HEK293 (cell line): ENCODE results near the gene VPS51.

Experiments used
- CTCF ChIA-PET: fragments of 350-600 bp; formaldehyde crosslinking; extraction: SDS; loops from one replicate; lab custom pipeline; 2021; ENCODE audit warnings: antibody characterized with exemption; lab: Yijun Ruan, JAX
- POLR2A ChIA-PET: fragments of 300-600 bp; formaldehyde crosslinking; extraction: SDS; loops from one replicate; lab custom pipeline; 2020; ENCODE audit warnings: antibody characterized with exemption, inconsistent platforms; lab: Yijun Ruan, JAX
- H3K27ac ChIP-seq: fragments of 200-500 bp; sonication (Bioruptor generic); 2 replicates; pipeline ENCODE4 v1.5.1; 2014; ENCODE audit warnings: low read depth, low read length, control low read depth, inconsistent platforms; ENCODE audit errors: extremely low read depth
- H3K36me3 ChIP-seq, 2 experiments: fragments of 200-500 bp in 1 of 2; sonication (Bioruptor generic) in 1 of 2; 1 replicate in 1 of 2; 2 replicates in 1 of 2; pipeline ENCODE4 v1.5.1; 2014 to 2017; ENCODE audit warnings: inconsistent platforms in 2 of 2, low read length in 2 of 2; ENCODE audit not compliant: control insufficient read depth in 2 of 2, insufficient read depth in 1 of 2
- H3K4me1 ChIP-seq: fragments of 200-500 bp; sonication (Bioruptor generic); 2 replicates; pipeline ENCODE4 v1.5.1; 2014; ENCODE audit warnings: mild to moderate bottlenecking, low read length, inconsistent platforms; ENCODE audit not compliant: control insufficient read depth, insufficient read depth
- H3K4me3 ChIP-seq: 2 replicates; pipeline ENCODE4 v1.5.1; 2011; ENCODE audit warnings: low read depth, mild to moderate bottlenecking, control low read depth, low read length, moderate library complexity
- H3K9me3 ChIP-seq: fragments of 200-500 bp; sonication (Bioruptor generic); 2 replicates; pipeline ENCODE4 v1.5.1; 2014; ENCODE audit warnings: low read depth, low read length, inconsistent platforms; ENCODE audit not compliant: control insufficient read depth, insufficient read depth
- HIC1 ChIP-seq: fragments of 450-650 bp; formaldehyde crosslinking; IDR thresholded peaks from 2 replicates; pipeline ENCODE4 v1.5.1; 2016; ENCODE audit warnings: missing biosample characterization, missing genetic modification characterization
- PRDM1 ChIP-seq: fragments of 450-650 bp; formaldehyde crosslinking; IDR thresholded peaks from 2 replicates; pipeline ENCODE4; 2016; ENCODE audit warnings: missing biosample characterization, missing genetic modification characterization
- SALL2 ChIP-seq: fragments of 450-650 bp; formaldehyde crosslinking; IDR thresholded peaks from 2 replicates; pipeline ENCODE4 v1.5.0; 2017; ENCODE audit warnings: missing biosample characterization, mild to moderate bottlenecking, missing genetic modification characterization, borderline replicate concordance
- ZBTB49 ChIP-seq: fragments of 450-650 bp; formaldehyde crosslinking; IDR thresholded peaks from 2 replicates; pipeline ENCODE4 v1.5.1; 2016; ENCODE audit warnings: missing biosample characterization, missing genetic modification characterization, low read depth
- ZNF18 ChIP-seq: fragments of 450-650 bp; formaldehyde crosslinking; IDR thresholded peaks from 2 replicates; pipeline ENCODE4 v1.5.1; 2016; ENCODE audit warnings: missing biosample characterization, missing genetic modification characterization
- ZNF433 ChIP-seq: fragments of 450-650 bp; formaldehyde crosslinking; IDR thresholded peaks from 2 replicates; pipeline ENCODE4 v1.5.1; 2016; ENCODE audit warnings: missing biosample characterization, missing genetic modification characterization, low read depth
- ZNF449 ChIP-seq: fragments of 450-650 bp; formaldehyde crosslinking; IDR thresholded peaks from 2 replicates; pipeline ENCODE4 v1.5.1; 2017; ENCODE audit warnings: missing biosample characterization, mild to moderate bottlenecking, missing genetic modification characterization, moderate library complexity
- ZNF521 ChIP-seq: fragments of 450-650 bp; formaldehyde crosslinking; IDR thresholded peaks from 2 replicates; pipeline ENCODE4 v1.5.1; 2017; ENCODE audit warnings: missing biosample characterization, mild to moderate bottlenecking, missing genetic modification characterization
- ZNF555 ChIP-seq: fragments of 450-650 bp; formaldehyde crosslinking; conservative IDR thresholded peaks from 2 replicates; pipeline ENCODE4 v1.5.1; 2017; ENCODE audit warnings: missing biosample characterization, mild to moderate bottlenecking, missing genetic modification characterization, inconsistent platforms
- ZNF629 ChIP-seq: fragments of 450-650 bp; formaldehyde crosslinking; IDR thresholded peaks from 2 replicates; pipeline ENCODE4 v1.5.1; 2017; ENCODE audit warnings: missing biosample characterization, missing genetic modification characterization
- ZNF76 ChIP-seq: fragments of 450-650 bp; formaldehyde crosslinking; IDR thresholded peaks from 2 replicates; pipeline ENCODE4; 2016; ENCODE audit warnings: low read depth, missing biosample characterization, missing genetic modification characterization, borderline replicate concordance
- ZNF768 ChIP-seq: fragments of 450-650 bp; formaldehyde crosslinking; IDR thresholded peaks from 2 replicates; pipeline ENCODE4 v1.5.1; 2018; ENCODE audit warnings: missing biosample characterization, mild to moderate bottlenecking, missing genetic modification characterization
- ZNF776 ChIP-seq: fragments of 450-650 bp; formaldehyde crosslinking; IDR thresholded peaks from 2 replicates; pipeline ENCODE4 v1.5.0; 2017; ENCODE audit warnings: missing biosample characterization, missing genetic modification characterization, borderline replicate concordance

VPS51 gene

GRCh38 chr11:65152122-65152521 is 56.1 kb downstream of the VPS51 start (continued):
- TF ChIP-seq ZNF768 (tag by site-specific recombination): no peak

- H3K27ac ChIP-seq: no peak overlapping the region
- ChIA-PET POLR2A (no interaction called here), CTCF (interaction anchor here (0.7 kb wide), 1 partner anchor 802 kb away, joined by 3 read pairs; no protein-coding TSS in a partner anchor)
- TF ChIP-seq ZNF629 (tag by site-specific recombination) (no peak), ZNF521 (tag by site-specific recombination) (no peak)
- no peaks in the 10 kb centered on the region for H3K36me3 ChIP-seq
- H3K9me3 ChIP-seq: no peaks in the 10 kb centered on the region
- H3K4me1 ChIP-seq: no peaks in the 10 kb centered on the region
- no peak overlapping the region for H3K4me3 ChIP-seq
Measured at GRCh38 chr11:65156256-65156655, 60.2 kb downstream of the VPS51 start.

- no peak overlapping the region for H3K4me3 ChIP-seq
- CTCF ChIA-PET: interaction anchor here (0.7 kb wide), 1 partner anchor 803 kb away, joined by 3 read pairs; no protein-coding TSS in a partner anchor
- H3K4me1 ChIP-seq: no peaks in the 10 kb centered on the region
- H3K36me3 ChIP-seq: no peaks in the 10 kb centered on the region
- TF ChIP-seq ZNF18 (tag by site-specific recombination) (no peak), ZNF555 (no peak), SALL2 (no peak), PRDM1 (tag by site-specific recombination) (no peak)
- POLR2A ChIA-PET: no interaction called here
- no peaks in the 10 kb centered on the region for H3K9me3 ChIP-seq
- no peak overlapping the region for H3K27ac ChIP-seq
Measured at GRCh38 chr11:65156926-65157325, 60.9 kb downstream of the VPS51 start.

GRCh38 chr11:65157336-65157735 is 61.3 kb downstream of the VPS51 start:
- ChIA-PET CTCF (no interaction called here), POLR2A (no interaction called here)
- H3K9me3 ChIP-seq: no peaks in the 10 kb centered on the region
- no peaks in the 10 kb centered on the region for H3K36me3 ChIP-seq
- H3K4me1 ChIP-seq: no peaks in the 10 kb centered on the region
- H3K4me3 ChIP-seq: no peak overlapping the region
- no peak for TF ChIP-seq ZNF768 (tag by site-specific recombination)
- TF ChIP-seq ZNF433: no peak
- TF ChIP-seq ZBTB49 (tag by site-specific recombination): no peak
- no peak for TF ChIP-seq ZNF449 (tag by site-specific recombination)
- TF ChIP-seq HIC1 (tag by site-specific recombination): no peak
- TF ChIP-seq ZNF76 (tag by site-specific recombination): no peak
- TF ChIP-seq ZNF776 (tag by site-specific recombination): no peak
- H3K27ac ChIP-seq: no peak overlapping the region
